ENCODE results near the gene HCK.
A peak's percentile ranks its signal among the peaks of the same experiment; 100 is the strongest.

Gene HCK

DNA sequence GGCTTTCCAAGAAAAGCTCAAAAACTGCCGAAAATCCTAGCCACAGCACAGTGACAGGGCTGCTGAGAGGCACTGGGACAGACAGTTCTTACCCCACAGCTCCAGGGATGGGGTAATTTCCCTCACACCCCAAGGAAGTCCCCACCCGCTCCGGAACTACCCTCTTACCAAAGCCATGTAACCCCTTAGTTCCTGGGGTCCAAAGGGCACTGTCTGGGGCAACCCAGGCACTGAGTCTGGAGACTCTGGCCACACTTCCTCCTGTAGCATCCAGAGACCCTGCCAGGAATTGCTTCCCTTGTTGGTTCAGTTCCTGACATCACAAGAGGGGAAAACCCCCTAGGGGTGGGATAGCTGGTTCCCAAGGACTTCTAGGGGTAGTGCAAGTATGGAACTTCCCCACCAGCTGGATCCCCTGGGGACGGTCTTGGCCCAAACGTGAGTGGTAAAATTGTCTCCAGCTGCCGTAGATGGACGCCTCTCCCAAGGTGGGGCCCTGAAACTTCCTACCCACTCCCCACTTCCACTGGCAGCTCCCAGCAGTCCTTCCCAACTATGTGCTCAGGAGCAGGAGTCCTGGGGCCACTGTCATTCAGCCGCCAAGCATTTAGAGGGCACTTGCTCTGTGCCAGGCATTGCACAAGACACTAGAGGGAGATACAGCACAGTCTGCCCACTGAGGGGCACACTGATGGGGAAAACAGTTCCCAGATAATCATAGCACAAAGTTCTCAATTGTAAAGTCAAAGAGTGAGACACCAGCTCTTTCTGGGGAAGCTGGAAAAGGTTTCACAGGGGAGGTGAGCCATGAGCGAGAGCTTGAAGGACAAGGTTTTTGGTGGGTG lies 17.2 kb upstream of the HCK start:
- DNase-seq (no peak), ATAC-seq (replicated peaks) (peak; percentile 7)
- Mint-ChIP-seq H3K4me3 (no peak overlapping the region), H3K27me3 (peaks cover 56 to 58% of the 10 kb centered on the region in 2 donors), H3K27ac (no peak overlapping the region), H3K4me1 (ENCODE audit: low read depth in 2 of 2) (peaks cover 0 to 1% of the 10 kb centered on the region in 2 donors), H3K9me3 (no peaks in the 10 kb centered on the region), H3K36me3 (ENCODE audit: insufficient read depth) (no peaks in the 10 kb centered on the region)

DNA sequence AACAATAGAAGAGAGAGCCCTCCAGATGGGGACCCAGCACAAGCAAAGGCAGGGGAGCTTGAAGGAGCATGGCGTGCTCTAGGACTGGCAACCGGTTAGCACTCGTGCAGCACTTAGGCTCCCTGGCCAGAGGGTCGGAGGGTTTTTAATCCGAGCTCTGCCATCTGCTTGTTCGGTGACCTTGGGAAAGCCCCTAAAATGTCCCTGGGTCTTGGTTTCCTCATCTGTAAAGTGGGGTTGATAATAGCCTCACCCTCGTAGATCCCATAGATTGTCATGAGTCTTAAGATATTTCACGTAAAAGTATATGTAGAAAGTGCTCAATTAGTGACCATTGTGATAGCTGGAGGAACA lies 16.6 kb upstream of the HCK start:
- Mint-ChIP-seq H3K4me1 (ENCODE audit: low read depth in 2 of 2) (peaks cover 0 to 1% of the 10 kb centered on the region in 2 donors), H3K9me3 (no peaks in the 10 kb centered on the region), H3K4me3 (no peak overlapping the region), H3K27me3 (peaks cover 53 to 60% of the 10 kb centered on the region in 2 donors), H3K27ac (no peak overlapping the region), H3K36me3 (ENCODE audit: insufficient read depth) (no peaks in the 10 kb centered on the region)
- ATAC-seq (replicated peaks) (no peak), DNase-seq (no peak)

- ATAC-seq (replicated peaks) (no peak), DNase-seq (no peak)
- Mint-ChIP-seq H3K9me3 (no peaks in the 10 kb centered on the region), H3K36me3 (ENCODE audit: insufficient read depth) (no peaks in the 10 kb centered on the region), H3K4me3 (no peak overlapping the region), H3K27ac (no peak overlapping the region), H3K27me3 (peaks cover 61 to 68% of the 10 kb centered on the region in 2 donors), H3K4me1 (ENCODE audit: low read depth in 2 of 2) (no peaks in the 10 kb centered on the region)
These were observed 15.8 kb upstream of the HCK start for GRCh38 chr20:32036252-32036651.

DNA sequence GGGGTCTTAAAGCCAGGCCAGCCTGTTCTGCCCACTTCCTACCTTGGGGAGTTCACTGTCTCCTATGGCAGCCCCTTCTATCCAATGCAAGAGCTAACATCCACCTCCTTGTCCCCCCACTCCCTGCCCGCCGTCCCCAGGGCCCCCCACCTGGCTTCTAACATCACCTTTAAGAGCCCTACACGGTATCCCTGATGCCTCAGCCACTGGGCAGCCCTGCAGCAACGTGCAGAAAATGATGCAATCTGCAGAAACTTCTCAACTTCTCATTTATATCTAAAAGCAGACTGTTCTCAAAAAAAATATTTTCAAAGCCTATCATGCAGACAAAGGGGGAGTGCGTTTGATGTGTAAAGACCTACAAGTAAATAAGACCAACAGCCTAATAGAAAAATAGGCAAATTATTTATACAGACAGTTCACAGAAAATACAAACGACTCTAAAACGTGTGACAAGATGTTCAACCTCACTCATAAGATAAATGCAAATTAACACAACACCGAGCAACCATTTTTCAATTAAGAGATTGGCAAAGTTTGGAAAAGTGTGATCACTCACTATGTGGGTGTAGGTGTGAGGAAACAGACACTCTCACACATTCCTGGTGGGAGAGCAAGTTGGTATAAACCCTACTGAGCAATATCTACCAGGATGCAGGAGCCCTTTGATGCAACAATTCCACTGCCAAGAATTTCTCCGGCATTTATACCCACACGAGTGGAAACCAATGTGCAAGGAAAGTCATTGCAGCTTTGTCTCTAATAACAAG lies 15.1 kb upstream of the HCK start:
- H3K9me3 Mint-ChIP-seq, result no peaks in the 10 kb centered on the region
- H3K4me1 Mint-ChIP-seq (ENCODE audit: low read depth in 2 of 2), result no peaks in the 10 kb centered on the region
- no peak overlapping the region for H3K27ac Mint-ChIP-seq
- H3K36me3 Mint-ChIP-seq (ENCODE audit: insufficient read depth), result no peaks in the 10 kb centered on the region
- ATAC-seq (replicated peaks) (no peak), DNase-seq (no peak)
- no peak overlapping the region for H3K4me3 Mint-ChIP-seq
- H3K27me3 Mint-ChIP-seq, result peaks cover 67 to 75% of the 10 kb centered on the region in 2 donors

- H3K36me3 Mint-ChIP-seq (ENCODE audit: insufficient read depth), result no peaks in the 10 kb centered on the region
- H3K4me3 Mint-ChIP-seq, result no peak overlapping the region
- H3K27ac Mint-ChIP-seq, result no peak overlapping the region
- peaks cover 76 to 77% of the 10 kb centered on the region in 2 donors for H3K27me3 Mint-ChIP-seq
- no peak for DNase-seq
- no peaks in the 10 kb centered on the region for H3K9me3 Mint-ChIP-seq
- H3K4me1 Mint-ChIP-seq (ENCODE audit: low read depth in 2 of 2), result no peaks in the 10 kb centered on the region
- no peak for ATAC-seq (replicated peaks)
These were observed 14.1 kb upstream of the HCK start for GRCh38 chr20:32037929-32038328.

DNA sequence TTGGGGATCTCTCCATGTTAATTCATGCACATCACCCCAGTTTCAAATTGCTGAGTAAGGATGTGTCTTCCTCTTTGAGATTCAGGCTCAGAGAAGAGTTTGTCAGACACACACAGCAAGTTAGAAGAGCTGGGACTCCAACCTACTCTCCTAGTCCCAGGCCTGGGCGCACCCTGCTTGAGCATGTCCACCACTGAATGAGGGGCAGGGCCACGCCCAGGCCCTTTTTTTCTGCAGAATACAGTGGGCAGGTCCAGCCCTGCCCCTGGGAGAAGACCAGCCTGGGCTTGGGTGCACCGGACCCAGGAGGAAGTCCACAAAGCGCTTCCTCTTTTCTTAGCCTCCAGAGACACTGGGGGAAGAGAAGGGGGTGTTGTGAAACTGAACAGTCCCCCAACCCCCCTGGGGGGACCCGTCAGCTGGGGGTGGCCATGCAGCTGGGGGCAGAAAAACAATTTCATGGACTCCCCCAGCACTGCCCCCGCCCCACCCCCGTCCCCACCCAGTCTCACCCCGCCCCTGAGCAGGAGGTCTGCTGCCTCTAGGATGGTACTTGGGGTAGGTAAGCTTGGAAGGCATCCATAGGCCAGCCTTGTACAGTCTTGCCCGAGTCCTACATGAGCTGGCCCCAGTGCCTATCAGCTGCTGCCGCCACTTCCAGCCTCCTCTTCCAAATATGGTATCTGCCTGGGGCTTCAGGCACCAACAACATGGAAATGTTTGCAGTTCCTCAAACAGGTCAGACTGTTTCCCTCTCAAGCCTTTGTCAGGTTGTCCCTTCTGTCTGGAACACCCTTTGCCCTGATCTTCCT lies 11.7 kb upstream of the HCK start:
- Mint-ChIP-seq H3K4me1 (ENCODE audit: low read depth in 2 of 2) (no peaks in the 10 kb centered on the region), H3K36me3 (ENCODE audit: insufficient read depth) (no peaks in the 10 kb centered on the region), H3K27ac (no peak overlapping the region), H3K9me3 (no peaks in the 10 kb centered on the region), H3K27me3 (peaks cover 60 to 75% of the 10 kb centered on the region in 2 donors), H3K4me3 (no peak overlapping the region)
- DNase-seq, result no peak
- ATAC-seq (replicated peaks), result peak; percentile 58

- Mint-ChIP-seq H3K27me3 (peaks cover 70 to 71% of the 10 kb centered on the region in 2 donors), H3K27ac (no peak overlapping the region), H3K4me1 (ENCODE audit: low read depth in 2 of 2) (peaks cover 3% of the 10 kb centered on the region in 2 donors), H3K4me3 (no peak overlapping the region), H3K9me3 (no peaks in the 10 kb centered on the region), H3K36me3 (ENCODE audit: insufficient read depth) (no peaks in the 10 kb centered on the region)
- no peak for ATAC-seq (replicated peaks)
- no peak for DNase-seq
These were observed 6.0 kb upstream of the HCK start for GRCh38 chr20:32045999-32046398.

DNA sequence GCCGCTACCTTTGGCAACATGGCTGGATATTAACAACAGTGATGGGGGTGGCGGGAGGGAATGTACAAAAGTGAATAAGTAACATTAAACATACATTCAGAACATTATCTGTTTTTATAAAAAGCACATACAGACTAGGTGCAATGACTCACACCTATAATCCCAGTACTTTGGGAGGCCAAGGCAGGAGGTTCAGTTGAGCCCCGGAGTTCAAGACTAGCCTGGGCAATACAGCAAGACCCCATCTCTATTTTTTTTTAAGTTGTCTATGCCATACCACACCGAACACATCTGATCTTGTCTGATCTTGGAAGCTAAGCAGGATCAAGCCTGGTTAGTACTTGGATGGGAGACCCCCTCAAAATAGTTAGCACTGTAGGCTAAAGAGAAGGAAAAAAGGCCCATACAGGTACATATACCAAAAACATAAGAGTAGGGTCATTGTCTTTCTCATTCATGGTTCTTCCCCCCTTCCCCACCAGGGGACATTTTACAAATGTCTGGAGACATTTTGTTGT lies 1.7 kb upstream of the HCK start:
- Mint-ChIP-seq H3K27ac (no peak overlapping the region), H3K4me3 (no peak overlapping the region), H3K4me1 (ENCODE audit: low read depth in 2 of 2) (peaks cover 16% of the 10 kb centered on the region in 2 donors), H3K36me3 (ENCODE audit: insufficient read depth) (no peaks in the 10 kb centered on the region), H3K9me3 (no peaks in the 10 kb centered on the region), H3K27me3 (peaks cover 66 to 99% of the 10 kb centered on the region in 2 donors)
- ATAC-seq (replicated peaks), result no peak
- DNase-seq, result no peak

DNA sequence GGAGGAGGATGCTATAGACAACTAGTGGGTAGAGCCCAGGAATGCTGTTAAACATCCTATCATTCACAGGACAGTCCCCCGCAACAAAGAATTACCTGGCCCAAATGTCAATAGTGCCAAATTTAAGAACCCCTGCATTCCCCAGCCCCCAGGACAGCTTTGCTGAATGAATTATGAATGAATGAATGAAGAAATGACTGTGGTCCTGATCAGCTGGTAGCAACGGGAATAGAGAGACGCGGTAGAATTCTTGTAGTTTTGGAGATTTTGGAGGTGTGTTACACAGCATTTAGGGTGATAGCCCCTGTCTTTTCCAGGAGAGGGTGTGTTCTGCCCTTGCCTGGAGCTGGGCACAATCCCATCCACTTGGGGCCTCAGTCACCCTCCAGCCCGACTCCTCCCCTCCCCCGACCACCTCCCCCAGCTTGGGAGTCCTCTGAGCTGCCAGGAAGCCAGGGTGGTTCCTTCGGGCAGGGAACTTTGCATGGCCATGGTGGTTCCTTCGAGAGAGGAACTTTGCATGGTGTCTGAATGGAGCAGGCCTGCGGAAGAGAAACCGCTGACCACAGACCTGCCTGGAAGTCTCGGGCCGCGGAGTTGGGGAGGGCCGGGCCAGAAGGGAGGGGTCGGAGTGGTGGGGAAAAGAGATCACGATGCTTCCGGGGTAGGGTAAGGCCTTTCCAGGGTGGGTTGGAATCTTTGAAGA lies 1.0 kb upstream of the HCK start:
- Mint-ChIP-seq H3K9me3 (no peaks in the 10 kb centered on the region), H3K4me3 (peak overlapping the region; percentile 71 to 80), H3K27me3 (peaks cover 64 to 93% of the 10 kb centered on the region in 2 donors), H3K4me1 (ENCODE audit: low read depth in 2 of 2) (peaks cover 16% of the 10 kb centered on the region in 2 donors), H3K27ac (peak overlapping the region in 1 of 2 donors; percentile 67), H3K36me3 (ENCODE audit: insufficient read depth) (no peaks in the 10 kb centered on the region)
- DNase-seq (no peak), ATAC-seq (replicated peaks) (no peak)

GRCh38 chr20:32051720-32052089 lies 337 bp upstream of the HCK start:
- H3K36me3 Mint-ChIP-seq (ENCODE audit: insufficient read depth), result no peaks in the 10 kb centered on the region
- peaks cover 16% of the 10 kb centered on the region in 2 donors for H3K4me1 Mint-ChIP-seq (ENCODE audit: low read depth in 2 of 2)
- H3K9me3 Mint-ChIP-seq, result no peaks in the 10 kb centered on the region
- H3K4me3 Mint-ChIP-seq, result peak overlapping the region; percentile 71 to 80
- peak overlapping the region in 1 of 2 donors; percentile 67 for H3K27ac Mint-ChIP-seq
- H3K27me3 Mint-ChIP-seq, result peaks cover 59 to 86% of the 10 kb centered on the region in 2 donors
- ATAC-seq (replicated peaks) (no peak), DNase-seq (no peak)

GRCh38 chr20:32052778-32053362 lies 828 bp downstream of the HCK start:
- ATAC-seq (replicated peaks), result peak; percentile 49
- Mint-ChIP-seq H3K9me3 (no peaks in the 10 kb centered on the region), H3K27ac (no peak overlapping the region), H3K4me1 (ENCODE audit: low read depth in 2 of 2) (peaks cover 16% of the 10 kb centered on the region in 2 donors), H3K4me3 (peak overlapping the region; percentile 71 to 80), H3K27me3 (peaks cover 54 to 85% of the 10 kb centered on the region in 2 donors), H3K36me3 (ENCODE audit: insufficient read depth) (no peaks in the 10 kb centered on the region)
- no peak for DNase-seq

DNA sequence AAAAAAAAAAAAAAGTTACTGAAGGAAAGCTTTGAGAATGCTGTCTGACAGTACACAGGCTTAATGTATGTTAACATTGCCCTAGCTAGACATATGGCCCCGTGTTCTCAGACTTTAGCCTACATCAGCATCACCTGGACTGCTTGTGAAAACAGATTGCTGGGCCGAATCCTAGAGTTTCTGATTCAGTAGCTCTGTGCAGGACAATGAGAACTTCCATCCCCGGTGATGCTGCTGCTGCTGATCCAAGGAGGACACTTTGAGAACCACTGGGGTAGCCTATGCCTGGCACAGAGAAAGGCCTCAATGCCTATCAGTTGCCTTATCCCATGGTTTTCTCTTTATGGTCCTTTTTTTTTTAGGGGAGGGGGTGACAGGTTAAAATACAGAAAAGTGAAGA lies 1.6 kb downstream of the HCK start:
- peak overlapping the region in 1 of 2 donors; percentile 80 for H3K4me3 Mint-ChIP-seq
- peaks cover 16% of the 10 kb centered on the region in 2 donors for H3K4me1 Mint-ChIP-seq (ENCODE audit: low read depth in 2 of 2)
- ATAC-seq (replicated peaks), result no peak
- H3K36me3 Mint-ChIP-seq (ENCODE audit: insufficient read depth), result no peaks in the 10 kb centered on the region
- no peak for DNase-seq
- H3K27me3 Mint-ChIP-seq, result peaks cover 58 to 85% of the 10 kb centered on the region in 2 donors
- H3K9me3 Mint-ChIP-seq, result no peaks in the 10 kb centered on the region
- H3K27ac Mint-ChIP-seq, result no peak overlapping the region
